ENCODE measurements around the gene EVA1B. TPM values are rescaled to one million over a fixed set of nuclear protein-coding genes. Genes with fewer than 3 reads are reported as not detected.
A peak's percentile ranks its signal among the peaks of the same experiment; 100 is the strongest.

Gene EVA1B
- total RNA-seq, 2 donors from 2014 or later: 67.1 to 78.7 TPM

DNA sequence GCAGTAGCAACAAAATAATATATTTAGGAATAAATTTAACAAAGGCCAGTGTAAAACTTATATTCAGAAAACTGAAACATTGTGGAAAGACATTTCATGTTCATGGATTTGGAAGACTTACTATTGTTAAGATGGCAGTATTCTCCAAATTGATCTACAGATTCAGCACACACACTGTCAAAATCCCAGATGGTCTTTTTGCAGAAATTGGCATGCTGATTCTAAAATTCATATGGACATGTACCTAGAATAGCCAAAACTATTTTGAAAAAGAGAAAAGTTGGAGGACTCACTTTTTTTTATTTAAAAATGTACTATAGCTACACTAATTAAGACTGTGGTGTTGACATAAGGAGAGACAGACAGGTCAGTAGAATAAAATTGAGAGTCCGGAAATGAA, 49.2 kb downstream of the EVA1B start:
- 83% methylated on average over 1 of the region's 1 CpG for WGBS
- no peak overlapping the region for H3K4me3 ChIP-seq
- no peaks in the 10 kb centered on the region for H3K9me3 ChIP-seq
- H3K27ac ChIP-seq: peak overlapping the region in 1 of 2 donors; percentile 87
- H3K36me3 ChIP-seq: no peaks in the 10 kb centered on the region
- intact Hi-C loops (cut with DNase I): no loop called here
- no peak for DNase-seq (ENCODE audit: low spot score)
- TF ChIP-seq POLR2A (IDR thresholded peaks at IDR 0.05): no peak
- peaks cover 12% of the 10 kb centered on the region for H3K4me1 ChIP-seq (replicated peaks)
- H3K27me3 ChIP-seq (replicated peaks; ENCODE audit: insufficient read depth): no peaks in the 10 kb centered on the region

GRCh38 chr1:36273024-36273423, 50.4 kb downstream of the EVA1B start:
- intact Hi-C loops (cut with DNase I): no loop called here
- Histone ChIP-seq H3K27me3 (replicated peaks; ENCODE audit: insufficient read depth) (no peaks in the 10 kb centered on the region), H3K4me3 (no peak overlapping the region), H3K9me3 (no peaks in the 10 kb centered on the region), H3K27ac (peak overlapping the region; percentile 54 to 87), H3K4me1 (replicated peaks) (peaks cover 15% of the 10 kb centered on the region), H3K36me3 (no peaks in the 10 kb centered on the region)
- no peak for DNase-seq (ENCODE audit: low spot score)
- 75% methylated on average over 5 of the region's 5 CpGs for WGBS
- no peak for TF ChIP-seq POLR2AphosphoS5 (IDR thresholded peaks at IDR 0.05)
- no peak for TF ChIP-seq CTCF (IDR thresholded peaks at IDR 0.05)
- TF ChIP-seq POLR2A (IDR thresholded peaks at IDR 0.05): no peak

Other genes with a start within 250 kb of the EVA1B start
- gene TEKT2, start 239.6 kb downstream of the EVA1B start, total RNA-seq: 1 to 10 TPM in 1 of 2 donors, under 1 TPM in 1; 0.77 to 6.0 TPM
- 10 to 100 TPM; 50.7 to 70.0 TPM for gene ADPRS, start 234.8 kb downstream of the EVA1B start, total RNA-seq
- gene COL8A2, start 198.4 kb downstream of the EVA1B start, total RNA-seq: 10 to 100 TPM in 1 of 2 donors, 1 to 10 TPM in 1; 7.9 to 10.7 TPM
- gene TRAPPC3, start 174.2 kb downstream of the EVA1B start, total RNA-seq: 10 to 100 TPM; 90.0 to 92.5 TPM
- 100 to 1,000 TPM in 1 of 2 donors, 10 to 100 TPM in 1; 97.3 to 132 TPM for gene MAP7D1, start 167.5 kb downstream of the EVA1B start, total RNA-seq
- 100 to 1,000 TPM; 100 to 123 TPM for gene THRAP3, start 99.2 kb downstream of the EVA1B start, total RNA-seq
- gene SH3D21, start 17.3 kb downstream of the EVA1B start, total RNA-seq: 10 to 100 TPM in 1 of 2 donors, 1 to 10 TPM in 1; 8.1 to 10.6 TPM
- gene STK40, start 62.3 kb upstream of the EVA1B start, total RNA-seq: 100 to 1,000 TPM in 1 of 2 donors, 10 to 100 TPM in 1; 30.8 to 111 TPM
- gene LSM10, start 74.3 kb upstream of the EVA1B start, total RNA-seq: 10 to 100 TPM; 36.8 to 72.7 TPM
- 10 to 100 TPM; 16.7 to 25.6 TPM for gene OSCP1, start 126.8 kb upstream of the EVA1B start, total RNA-seq
- 10 to 100 TPM; 53.3 to 66.0 TPM for gene MRPS15, start 140.7 kb upstream of the EVA1B start, total RNA-seq
- gene CSF3R, start 159.3 kb upstream of the EVA1B start, total RNA-seq: 10 to 100 TPM in 1 of 2 donors, 1 to 10 TPM in 1; 3.9 to 17.0 TPM